Thoracic aorta (tissue), 2 donors: Measurements from ENCODE around the gene COL3A1. TPM values are rescaled to one million over a fixed set of nuclear protein-coding genes. Genes with fewer than 3 reads are reported as not detected.

Experiments used
- ATAC-seq: fragments of 150-250 bp; one replicate; pipeline ENCODE4 v1.8.0; 2017; ENCODE audit warnings: low read depth; ENCODE audit not compliant: insufficient number of reproducible peaks, low FRiP score
- DNase-seq: peaks from one replicate; pipeline ENCODE4 v3.0.0-alpha.2; 2020; ENCODE audit warnings: low spot score
- H3K27ac ChIP-seq, 2 donors: fragments of 200-600 bp; sonication (generic); 1 replicate in 1 of 2; 2 replicates in 1 of 2; pipeline ENCODE4 v1.5.1; 2016; ENCODE audit warnings: mild to moderate bottlenecking in 2 of 2, moderate library complexity in 2 of 2
- H3K27me3 ChIP-seq: fragments of 200-600 bp; sonication (generic); replicated peaks from 2 replicates; pipeline ENCODE4 v1.6.0; 2016; ENCODE audit warnings: mild to moderate bottlenecking; ENCODE audit not compliant: insufficient read depth
- H3K36me3 ChIP-seq: fragments of 200-600 bp; sonication (generic); one replicate; pipeline ENCODE4 v1.5.1; 2016
- H3K4me1 ChIP-seq, 2 donors: fragments of 200-600 bp; sonication (generic); 1 replicate in 1 of 2; 2 replicates in 1 of 2; pipeline versions ENCODE4 v1.5.1 to v1.6.0; 2016; ENCODE audit warnings: low read depth in 2 of 2, mild to moderate bottlenecking in 1 of 2; ENCODE audit not compliant: control insufficient read depth in 1 of 2
- H3K4me3 ChIP-seq: fragments of 200-600 bp; sonication (generic); 2 replicates; pipeline ENCODE4 v1.5.1; 2016; ENCODE audit warnings: mild to moderate bottlenecking
- H3K9me3 ChIP-seq: fragments of 200-600 bp; sonication (generic); 2 replicates; pipeline ENCODE4 v1.5.1; 2016
- CTCF ChIP-seq: fragments of 200-600 bp; sonication (generic); IDR thresholded peaks from one replicate; pipeline ENCODE4 v1.5.1; 2019; ENCODE audit warnings: antibody characterized with exemption
- total RNA-seq, 2 donors: library from RNA; depleted of rRNA; stranded (reverse); fragments of >200 nt; gene quantifications; one replicate each; pipeline versions ENCODE4 v1.1.0 to v1.2.3, GENCODE V29; 2016

Gene COL3A1
- total RNA-seq, 2 donors from 2014 or later, result 734 to 875 TPM

GRCh38 chr2:189022492-189022891 lies 48.3 kb downstream of the COL3A1 start:
- Histone ChIP-seq H3K36me3 (no peaks in the 10 kb centered on the region), H3K27me3 (no peaks in the 10 kb centered on the region), H3K9me3 (no peaks in the 10 kb centered on the region), H3K4me3 (no peak overlapping the region), H3K4me1 (peaks cover 28 to 39% of the 10 kb centered on the region in 2 donors), H3K27ac (peak overlapping the region; percentile 67)
- no peak for DNase-seq
- no peak for TF ChIP-seq CTCF
- no peak for ATAC-seq

- no peak for DNase-seq
- H3K27me3 ChIP-seq, result no peaks in the 10 kb centered on the region
- no peaks in the 10 kb centered on the region for H3K9me3 ChIP-seq
- no peaks in the 10 kb centered on the region for H3K36me3 ChIP-seq
- no peak overlapping the region for H3K4me3 ChIP-seq
- ATAC-seq, result no peak
- H3K27ac ChIP-seq, result peak overlapping the region; percentile 66 to 76
- TF ChIP-seq CTCF, result peak; percentile 29
- H3K4me1 ChIP-seq, result peaks cover 11 to 17% of the 10 kb centered on the region in 2 donors
Measured at GRCh38 chr2:189024901-189025618, 50.9 kb downstream of the COL3A1 start.

GRCh38 chr2:189037518-189037917 lies 63.3 kb downstream of the COL3A1 start:
- no peaks in the 10 kb centered on the region for H3K27me3 ChIP-seq
- H3K36me3 ChIP-seq, result peaks cover 48% of the 10 kb centered on the region
- no peak overlapping the region for H3K4me3 ChIP-seq
- DNase-seq (no peak), ATAC-seq (no peak)
- peak overlapping the region in 1 of 2 donors; percentile 52 for H3K27ac ChIP-seq
- TF ChIP-seq CTCF, result no peak
- no peaks in the 10 kb centered on the region for H3K9me3 ChIP-seq
- peaks cover 7 to 8% of the 10 kb centered on the region in 2 donors for H3K4me1 ChIP-seq

- no peak for TF ChIP-seq CTCF
- no peaks in the 10 kb centered on the region for H3K27me3 ChIP-seq
- H3K4me1 ChIP-seq, result peaks cover 0 to 8% of the 10 kb centered on the region in 2 donors
- H3K4me3 ChIP-seq, result no peak overlapping the region
- no peak overlapping the region for H3K27ac ChIP-seq
- no peaks in the 10 kb centered on the region for H3K9me3 ChIP-seq
- DNase-seq (no peak), ATAC-seq (no peak)
- peaks cover 27% of the 10 kb centered on the region for H3K36me3 ChIP-seq
Measured at GRCh38 chr2:189045836-189046235, 71.7 kb downstream of the COL3A1 start.

- DNase-seq (no peak), ATAC-seq (no peak)
- Histone ChIP-seq H3K27ac (no peak overlapping the region), H3K4me1 (peaks cover 0 to 8% of the 10 kb centered on the region in 2 donors), H3K27me3 (no peaks in the 10 kb centered on the region), H3K9me3 (no peaks in the 10 kb centered on the region), H3K4me3 (no peak overlapping the region), H3K36me3 (peaks cover 27% of the 10 kb centered on the region)
- TF ChIP-seq CTCF, result no peak
Measured at GRCh38 chr2:189046320-189046719, 72.1 kb downstream of the COL3A1 start.
